NCI-H345 (cell line): ENCODE data around the gene SLC2A5.
A peak's percentile ranks its signal among the peaks of the same experiment; 100 is the strongest.

ENCODE experiments used
- DNase-seq: peaks from one replicate; lab custom pipeline; 2025; lab: John Stamatoyannopoulos, UW

The SLC2A5 gene

DNA sequence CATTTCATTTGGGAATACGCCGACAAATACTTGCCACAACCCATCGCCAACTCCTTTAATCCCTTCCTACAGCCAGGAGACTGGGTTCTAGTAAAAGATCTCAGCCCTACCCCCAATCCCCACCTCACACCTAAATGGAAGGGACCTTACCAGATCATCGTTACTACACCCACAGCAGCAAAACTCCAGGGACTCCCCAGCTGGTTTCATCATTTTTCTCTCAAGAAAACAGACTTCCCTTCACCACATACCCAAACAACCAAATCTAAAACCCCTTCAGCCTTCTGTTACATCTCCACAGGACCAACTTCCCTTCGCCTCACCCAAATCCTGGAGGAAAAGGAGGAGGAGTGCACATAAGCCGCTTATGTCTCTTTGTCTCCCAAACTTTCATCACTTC lies 23.7 kb upstream of the SLC2A5 start:
- no peak for DNase-seq

GRCh38 chr1:9088807-9089206 lies 19.4 kb upstream of the SLC2A5 start:
- DNase-seq, result no peak

- DNase-seq, result no peak
Observed at GRCh38 chr1:9087411-9088125, 18.1 kb upstream of the SLC2A5 start.

- no peak for DNase-seq
Observed at GRCh38 chr1:9086796-9087195, 17.4 kb upstream of the SLC2A5 start.

DNA sequence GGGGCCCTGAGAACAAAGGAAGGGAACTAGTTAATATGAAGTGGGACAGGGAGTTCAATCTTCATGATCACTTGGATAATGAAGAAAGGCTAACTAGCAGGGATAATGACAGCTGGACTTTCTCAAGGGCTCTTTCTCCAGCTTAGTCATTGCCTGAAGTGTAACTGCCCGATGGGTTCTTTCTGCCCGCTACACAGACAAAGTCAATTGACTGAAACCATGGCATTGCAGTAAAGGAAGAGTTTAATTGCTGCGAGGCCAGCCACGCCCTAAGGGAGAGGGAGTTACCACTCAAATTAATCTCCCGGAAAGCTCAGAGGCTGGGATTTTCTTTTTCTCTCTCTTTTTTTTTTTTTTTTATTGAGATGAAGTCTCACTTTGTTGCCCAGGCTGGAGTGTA lies 16.6 kb upstream of the SLC2A5 start:
- no peak for DNase-seq

DNA sequence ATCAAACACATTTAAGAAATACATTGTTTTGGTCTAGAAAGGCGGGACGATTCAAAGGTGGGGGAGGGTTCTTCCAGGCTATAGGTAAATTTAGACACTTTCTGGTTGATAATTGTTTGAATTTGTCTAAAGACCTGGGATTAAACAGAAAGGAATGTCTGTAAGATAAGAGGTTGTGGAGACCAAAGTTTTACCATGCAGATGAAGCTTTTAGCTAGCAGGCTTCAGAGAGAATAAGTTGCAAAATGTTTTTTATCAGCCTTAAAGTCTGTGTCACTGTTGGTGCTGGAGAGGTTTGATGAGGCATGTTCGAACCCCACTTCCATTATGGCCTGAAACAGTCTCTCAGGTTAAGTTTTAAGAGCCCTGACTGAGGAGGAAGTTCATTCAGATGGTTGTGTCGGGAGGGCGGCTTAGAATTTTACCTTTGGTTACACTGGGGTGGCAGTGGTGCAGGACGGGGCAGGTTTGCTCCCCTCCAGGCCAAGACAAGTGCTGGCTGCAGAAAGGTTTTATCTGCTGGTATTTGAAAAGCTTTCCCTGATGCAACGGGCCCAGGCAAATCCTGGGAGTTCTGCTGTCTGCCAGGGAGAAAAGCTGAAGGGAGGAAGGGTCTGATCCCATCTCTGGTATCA lies 16.0 kb upstream of the SLC2A5 start:
- DNase-seq, result no peak

- no peak for DNase-seq
Observed at GRCh38 chr1:9084906-9085305, 15.5 kb upstream of the SLC2A5 start.

- DNase-seq, result no peak
Observed at GRCh38 chr1:9081473-9081872, 12.0 kb upstream of the SLC2A5 start.

GRCh38 chr1:9080705-9081291 lies 11.4 kb upstream of the SLC2A5 start:
- DNase-seq, result no peak

DNA sequence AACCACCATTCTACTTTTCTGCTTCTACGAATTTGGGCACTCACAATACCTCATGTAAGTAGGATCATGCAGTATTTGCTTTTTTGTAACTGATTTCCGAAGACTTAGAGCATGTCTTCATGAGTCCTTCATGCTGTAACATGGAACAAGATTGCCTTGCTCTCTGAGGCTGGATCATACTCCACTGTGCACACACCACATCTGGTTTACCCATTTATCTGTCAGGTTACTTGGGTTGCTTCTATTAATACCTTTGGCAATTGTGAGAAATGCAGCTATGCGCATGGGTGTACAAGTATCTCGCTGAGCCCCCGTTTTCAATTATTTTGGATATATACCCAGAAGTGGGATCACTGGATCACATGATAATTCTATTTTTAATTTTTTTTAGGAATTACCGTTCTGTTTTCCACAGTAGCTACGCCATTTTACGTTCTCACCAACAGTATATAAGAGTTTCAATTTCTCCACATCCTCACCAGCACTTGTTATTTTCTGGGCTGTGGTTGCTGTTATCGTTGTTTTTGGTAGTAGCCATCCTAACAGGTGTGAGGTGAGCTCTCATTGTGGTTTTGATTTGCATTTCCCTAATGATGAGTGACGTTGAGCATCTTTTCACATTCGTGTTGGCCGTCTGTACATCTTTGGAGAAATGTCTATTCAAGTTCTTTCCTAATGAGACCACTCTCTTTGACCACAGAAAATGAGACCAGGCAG lies 10.7 kb upstream of the SLC2A5 start:
- DNase-seq, result no peak

GRCh38 chr1:9078752-9079500 lies 9.5 kb upstream of the SLC2A5 start:
- no peak for DNase-seq

DNA sequence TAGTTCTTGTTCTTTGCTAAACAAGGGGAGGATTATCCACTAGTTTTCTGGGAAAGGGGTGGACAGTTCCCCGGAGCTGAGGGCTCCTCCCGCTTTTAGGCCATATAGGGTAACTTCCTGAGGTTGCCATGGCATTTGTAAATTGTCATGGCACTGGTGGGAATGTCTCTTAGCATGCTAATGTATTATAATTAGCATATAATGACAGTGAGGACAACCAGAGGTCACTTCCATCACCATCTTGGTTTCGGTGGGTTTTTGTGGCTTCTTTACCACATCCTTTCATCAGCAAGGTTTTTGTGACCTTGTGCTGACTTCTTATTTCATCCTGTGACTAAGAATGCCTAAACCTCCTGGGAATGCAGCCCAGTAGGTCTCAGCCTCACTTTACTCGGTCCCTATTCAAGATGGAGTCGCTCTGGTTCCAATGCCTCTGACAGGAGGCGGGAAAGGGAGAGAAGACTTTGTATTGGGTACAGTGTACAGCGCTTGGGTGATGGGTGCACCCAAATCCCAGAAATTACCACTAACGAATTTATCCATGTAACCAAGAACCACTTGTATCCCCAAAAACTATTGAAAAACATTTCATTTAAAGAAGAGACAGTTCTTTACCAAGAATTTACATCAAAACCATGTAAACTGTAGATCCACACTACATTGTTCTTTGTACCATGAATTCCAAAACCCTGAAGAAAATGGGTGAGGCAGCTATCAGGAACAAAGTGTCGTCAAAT lies 8.7 kb upstream of the SLC2A5 start:
- DNase-seq, result no peak

- DNase-seq, result peak; percentile 78
Observed at GRCh38 chr1:9075022-9075421, 5.6 kb upstream of the SLC2A5 start.

- DNase-seq, result no peak
Observed at GRCh38 chr1:9073143-9073542, 3.7 kb upstream of the SLC2A5 start.

DNA sequence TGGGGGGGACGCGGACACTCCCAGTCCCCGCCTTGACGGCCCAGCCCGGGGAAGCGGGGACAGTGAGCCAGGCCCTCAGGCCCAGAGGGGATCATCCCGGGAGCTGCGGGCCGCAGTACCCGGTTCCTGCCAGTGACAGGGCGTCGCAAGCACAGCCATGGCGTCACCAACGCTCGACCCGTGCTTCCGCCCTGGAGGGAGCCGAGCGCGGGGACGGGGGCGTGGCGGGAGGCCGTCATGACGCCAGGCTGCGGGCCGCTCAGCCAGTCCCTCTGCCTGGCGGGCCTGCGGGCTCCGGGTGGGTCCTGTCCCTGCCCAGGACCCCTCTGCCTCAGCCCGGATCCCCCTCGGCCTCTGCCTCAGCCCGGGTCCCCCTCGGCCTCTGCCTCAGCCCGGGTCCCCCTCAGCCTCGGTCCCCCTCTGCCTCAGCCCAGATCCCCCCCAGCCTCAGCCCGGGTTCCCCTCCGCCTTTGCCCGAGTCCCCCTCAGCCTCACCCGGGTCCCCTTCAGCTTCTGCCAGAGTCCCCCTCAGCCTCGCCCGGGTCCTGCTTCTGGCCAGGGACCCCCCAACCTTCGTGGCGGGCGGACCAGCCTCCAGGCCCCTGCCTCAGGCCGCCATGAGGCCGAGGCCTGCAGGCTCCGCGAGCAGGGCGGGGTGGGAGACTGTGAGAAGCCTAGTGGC lies 2.3 kb upstream of the SLC2A5 start:
- no peak for DNase-seq

GRCh38 chr1:9070486-9070885 lies 1.1 kb upstream of the SLC2A5 start:
- DNase-seq, result no peak

DNA sequence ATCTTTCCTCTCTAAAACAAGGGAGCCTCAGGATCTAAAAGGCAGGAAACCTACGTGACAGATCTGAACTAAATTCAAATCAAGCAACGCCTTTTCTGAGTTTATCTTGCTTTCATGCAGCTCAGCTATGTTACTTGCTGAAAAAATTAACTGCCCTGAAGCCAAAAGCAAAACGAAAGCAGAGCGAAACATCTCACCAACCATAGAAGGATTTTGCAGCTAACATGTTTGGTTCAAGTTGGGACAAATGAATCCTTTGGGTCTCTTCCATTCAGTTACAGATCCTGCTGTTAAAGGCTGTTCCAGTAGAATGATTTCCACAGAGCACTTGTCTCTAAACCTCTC lies 482 bp downstream of the SLC2A5 start:
- DNase-seq, result no peak

- no peak for DNase-seq
Observed at GRCh38 chr1:9066945-9067807, 2.3 kb downstream of the SLC2A5 start.

- no peak for DNase-seq
Observed at GRCh38 chr1:9065213-9065751, 4.2 kb downstream of the SLC2A5 start.

GRCh38 chr1:9062846-9063245 lies 6.6 kb downstream of the SLC2A5 start:
- no peak for DNase-seq
